ENCODE data around the gene SP100. TPM values are rescaled to one million over a fixed set of nuclear protein-coding genes. Genes with fewer than 3 reads are reported as not detected.

SP100 gene
- polyA plus RNA-seq, 1 donor from 2014 or later, result 288 TPM

- Mint-ChIP-seq H3K27me3 (no peaks in the 10 kb centered on the region), H3K4me1 (peaks cover 0 to 9% (median 3%) of the 10 kb centered on the region in 3 donors), H3K27ac (no peak overlapping the region), H3K36me3 (peaks cover 27% of the 10 kb centered on the region), H3K4me3 (no peak overlapping the region), H3K9me3 (no peaks in the 10 kb centered on the region)
These were observed 97.2 kb downstream of the SP100 start for GRCh38 chr2:230512955-230513748.

- Mint-ChIP-seq H3K27ac (peak overlapping the region in 2 of 3 donors; percentile 13 to 25), H3K9me3 (peaks cover 5 to 18% (median 6%) of the 10 kb centered on the region in 3 donors), H3K36me3 (peaks cover 27% of the 10 kb centered on the region), H3K4me3 (peak overlapping the region in 1 of 4 donors; percentile 41), H3K27me3 (no peaks in the 10 kb centered on the region), H3K4me1 (peaks cover 4 to 11% (median 6%) of the 10 kb centered on the region in 3 donors)
These were observed 104.3 kb downstream of the SP100 start for GRCh38 chr2:230520061-230520874.

- Mint-ChIP-seq H3K4me1 (peaks cover 4 to 13% (median 7%) of the 10 kb centered on the region in 3 donors), H3K4me3 (no peak overlapping the region), H3K9me3 (peaks cover 5 to 18% (median 6%) of the 10 kb centered on the region in 3 donors), H3K27ac (peak overlapping the region in 1 of 3 donors; percentile 25), H3K36me3 (peaks cover 27% of the 10 kb centered on the region), H3K27me3 (no peaks in the 10 kb centered on the region)
These were observed 104.8 kb downstream of the SP100 start for GRCh38 chr2:230520875-230521155.

GRCh38 chr2:230521386-230521785, 105.4 kb downstream of the SP100 start:
- H3K4me1 Mint-ChIP-seq, result peaks cover 4 to 16% (median 7%) of the 10 kb centered on the region in 3 donors
- no peak overlapping the region for H3K4me3 Mint-ChIP-seq
- peaks cover 27% of the 10 kb centered on the region for H3K36me3 Mint-ChIP-seq
- H3K27ac Mint-ChIP-seq, result no peak overlapping the region
- H3K9me3 Mint-ChIP-seq, result peaks cover 5 to 18% (median 6%) of the 10 kb centered on the region in 3 donors
- H3K27me3 Mint-ChIP-seq, result no peaks in the 10 kb centered on the region

- no peaks in the 10 kb centered on the region for H3K27me3 Mint-ChIP-seq
- H3K4me3 Mint-ChIP-seq, result peak overlapping the region in 1 of 4 donors; percentile 9
- H3K9me3 Mint-ChIP-seq, result peaks cover 8 to 20% (median 15%) of the 10 kb centered on the region in 3 donors
- peaks cover 18% of the 10 kb centered on the region for H3K36me3 Mint-ChIP-seq
- H3K4me1 Mint-ChIP-seq, result peaks cover 4 to 19% (median 12%) of the 10 kb centered on the region in 3 donors
- H3K27ac Mint-ChIP-seq, result peak overlapping the region in 2 of 3 donors; percentile 53 to 62
These were observed 109.7 kb downstream of the SP100 start for GRCh38 chr2:230525682-230526081.

- Mint-ChIP-seq H3K9me3 (peaks cover 0 to 1% (median 0%) of the 10 kb centered on the region in 3 donors), H3K4me3 (peak overlapping the region in 3 of 4 donors; percentile 17 to 93 (median 40)), H3K36me3 (peaks cover 19% of the 10 kb centered on the region), H3K27me3 (no peaks in the 10 kb centered on the region), H3K27ac (peak overlapping the region; percentile 29 to 82 (median 76)), H3K4me1 (peaks cover 23 to 37% (median 31%) of the 10 kb centered on the region in 3 donors)
These were observed 121.6 kb downstream of the SP100 start for GRCh38 chr2:230537531-230537976.

- H3K27ac Mint-ChIP-seq, result peak overlapping the region in 1 of 3 donors; percentile 40
- H3K9me3 Mint-ChIP-seq, result peaks cover 1 to 17% (median 3%) of the 10 kb centered on the region in 3 donors
- H3K36me3 Mint-ChIP-seq, result peaks cover 43% of the 10 kb centered on the region
- H3K4me3 Mint-ChIP-seq, result no peak overlapping the region
- no peaks in the 10 kb centered on the region for H3K27me3 Mint-ChIP-seq
- H3K4me1 Mint-ChIP-seq, result peaks cover 22 to 45% (median 42%) of the 10 kb centered on the region in 3 donors
These were observed 124.3 kb downstream of the SP100 start for GRCh38 chr2:230540332-230540731.

- H3K4me1 Mint-ChIP-seq, result peaks cover 11 to 39% (median 31%) of the 10 kb centered on the region in 3 donors
- peaks cover 40% of the 10 kb centered on the region for H3K36me3 Mint-ChIP-seq
- H3K4me3 Mint-ChIP-seq, result peak overlapping the region in 1 of 4 donors; percentile 18
These were observed 126.0 kb downstream of the SP100 start for GRCh38 chr2:230541934-230542380.

GRCh38 chr2:230542751-230543150, 126.8 kb downstream of the SP100 start:
- H3K27ac Mint-ChIP-seq, result peak overlapping the region in 1 of 3 donors; percentile 68
- H3K27me3 Mint-ChIP-seq, result no peaks in the 10 kb centered on the region
- peaks cover 40% of the 10 kb centered on the region for H3K36me3 Mint-ChIP-seq
- H3K4me3 Mint-ChIP-seq, result peak overlapping the region in 1 of 4 donors; percentile 30
- peaks cover 1 to 17% (median 3%) of the 10 kb centered on the region in 3 donors for H3K9me3 Mint-ChIP-seq
- H3K4me1 Mint-ChIP-seq, result peaks cover 9 to 38% (median 23%) of the 10 kb centered on the region in 3 donors

More at GRCh38 chr2:230541934-230542380, 126.0 kb downstream of the SP100 start:
- peak overlapping the region in 1 of 3 donors; percentile 80 for H3K27ac Mint-ChIP-seq
- peaks cover 1 to 17% (median 3%) of the 10 kb centered on the region in 3 donors for H3K9me3 Mint-ChIP-seq
- H3K27me3 Mint-ChIP-seq, result no peaks in the 10 kb centered on the region

GRCh38 chr2:230552181-230552580, 136.2 kb downstream of the SP100 start:
- Mint-ChIP-seq H3K27me3 (no peaks in the 10 kb centered on the region), H3K4me3 (peak overlapping the region in 1 of 4 donors; percentile 27), H3K9me3 (peaks cover 0 to 4% (median 0%) of the 10 kb centered on the region in 3 donors), H3K36me3 (peaks cover 3% of the 10 kb centered on the region), H3K27ac (no peak overlapping the region), H3K4me1 (peaks cover 15 to 19% (median 17%) of the 10 kb centered on the region in 3 donors)

- peaks cover 16 to 19% (median 18%) of the 10 kb centered on the region in 3 donors for H3K4me1 Mint-ChIP-seq
- peaks cover 0 to 4% (median 2%) of the 10 kb centered on the region in 3 donors for H3K9me3 Mint-ChIP-seq
- H3K27ac Mint-ChIP-seq, result peak overlapping the region in 1 of 3 donors; percentile 45
- no peaks in the 10 kb centered on the region for H3K27me3 Mint-ChIP-seq
- peaks cover 3% of the 10 kb centered on the region for H3K36me3 Mint-ChIP-seq
- H3K4me3 Mint-ChIP-seq, result no peak overlapping the region
These were observed 141.1 kb downstream of the SP100 start for GRCh38 chr2:230557065-230557464.

GRCh38 chr2:230564805-230565779, 149.1 kb downstream of the SP100 start:
- H3K4me3 Mint-ChIP-seq, result peak overlapping the region; percentile 0 to 81 (median 65)
- H3K4me1 Mint-ChIP-seq, result peaks cover 16 to 18% (median 17%) of the 10 kb centered on the region in 3 donors

GRCh38 chr2:230569298-230569697, 153.3 kb downstream of the SP100 start:
- peaks cover 6% of the 10 kb centered on the region for H3K36me3 Mint-ChIP-seq
- peaks cover 14 to 19% (median 18%) of the 10 kb centered on the region in 3 donors for H3K4me1 Mint-ChIP-seq
- H3K9me3 Mint-ChIP-seq, result peaks cover 3 to 28% (median 15%) of the 10 kb centered on the region in 3 donors
- no peak overlapping the region for H3K4me3 Mint-ChIP-seq
- H3K27ac Mint-ChIP-seq, result no peak overlapping the region
- no peaks in the 10 kb centered on the region for H3K27me3 Mint-ChIP-seq

More at GRCh38 chr2:230564805-230565779, 149.1 kb downstream of the SP100 start:
- peaks cover under 1% of the 10 kb centered on the region for H3K36me3 Mint-ChIP-seq
- H3K27ac Mint-ChIP-seq, result peak overlapping the region; percentile 10 to 94 (median 80)
- peaks cover 0 to 6% (median 0%) of the 10 kb centered on the region in 3 donors for H3K9me3 Mint-ChIP-seq
- no peaks in the 10 kb centered on the region for H3K27me3 Mint-ChIP-seq
